Ramos (cell line): ENCODE measurements around the gene PHACTR4.
"Not testable (repeated sequence)": the region's sequence is repeated elsewhere in the genome, so short reads cannot be mapped to it uniquely, and the experiment has no call there.

Source experiments
- in situ Hi-C: fragments of 300-500 bp; cut with MboI; formaldehyde crosslinking; loops from one replicate; pipeline ENCODE4 v1.14.3; 2022; ENCODE audit warnings: low sequenced_read_pairs; ENCODE audit not compliant: unreplicated experiment

The PHACTR4 gene

DNA sequence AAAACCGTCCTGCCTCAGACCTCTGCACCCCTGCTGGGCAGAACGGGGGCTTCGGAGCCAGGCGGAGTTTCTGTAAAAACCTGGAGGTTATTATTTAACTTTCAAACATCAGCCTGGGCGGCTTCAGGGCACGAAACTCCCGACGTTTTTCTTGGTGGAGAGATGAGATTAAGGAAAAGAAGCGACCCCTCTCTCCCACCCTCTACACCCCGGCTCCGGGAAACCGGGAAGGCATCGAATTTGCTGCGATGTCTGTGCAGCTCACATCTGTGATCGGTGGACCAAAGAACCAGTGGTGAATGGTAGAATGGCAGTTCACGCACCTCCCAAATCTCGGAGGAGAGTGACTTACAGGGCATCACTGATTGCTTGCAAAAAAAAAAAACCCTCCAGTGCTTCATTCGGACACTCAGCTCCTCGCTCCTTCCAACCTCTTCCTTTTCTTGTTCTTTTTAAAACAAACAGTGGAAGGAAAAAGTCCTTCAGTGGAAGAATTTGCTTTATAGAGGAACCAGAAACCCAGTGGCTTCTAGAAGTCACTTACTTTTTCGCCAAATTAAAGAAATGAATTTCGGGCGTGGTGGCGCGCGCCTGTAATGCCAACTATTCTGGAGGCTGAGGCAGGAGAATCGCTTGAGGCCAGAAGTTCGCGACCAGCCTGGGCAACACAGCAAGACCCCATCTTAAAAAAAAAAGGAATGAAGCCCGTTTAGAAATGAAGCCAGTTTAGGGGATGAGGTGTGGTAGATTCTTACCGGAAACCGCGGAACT lies 884 bp downstream of the PHACTR4 start:
- in situ Hi-C loops: no loop called here

DNA sequence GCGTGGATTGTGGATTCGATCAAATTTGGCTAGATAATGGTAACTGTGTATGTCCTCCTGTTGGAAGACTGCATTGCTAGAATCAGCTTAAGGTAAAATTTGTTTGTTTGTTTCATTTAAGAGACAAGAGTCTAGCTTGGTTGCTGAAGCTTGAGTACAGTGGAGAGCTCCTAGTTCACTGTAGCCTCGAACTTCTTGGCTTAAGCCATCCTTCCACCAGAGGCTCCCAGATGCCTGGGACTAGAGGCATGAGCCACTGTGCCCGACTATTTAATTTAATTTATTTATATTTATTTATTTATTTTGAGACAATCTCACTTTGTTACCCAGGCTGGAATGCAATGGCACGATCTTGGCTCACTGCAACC lies 1.5 kb downstream of the PHACTR4 start:
- in situ Hi-C loops: no loop called here

DNA sequence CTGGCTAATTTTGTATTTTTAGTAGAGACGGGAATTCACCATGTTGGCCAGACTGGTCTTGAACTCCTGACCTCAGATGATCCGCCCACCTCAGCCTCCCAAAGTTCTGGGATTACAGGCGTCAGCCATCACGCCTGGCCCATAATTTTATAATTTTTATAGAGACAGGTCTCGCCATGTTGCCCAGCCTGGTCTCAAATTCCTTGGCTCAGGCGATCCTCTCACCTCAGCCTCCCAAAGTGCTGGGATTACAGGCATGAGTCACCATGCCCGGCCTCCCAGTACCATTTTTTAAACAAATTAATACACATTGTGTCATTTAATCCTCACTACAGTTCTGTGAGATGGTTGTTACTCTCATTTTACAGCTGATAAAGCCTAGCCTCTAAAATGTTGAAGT lies 3.9 kb downstream of the PHACTR4 start:
- in situ Hi-C loops: not testable (repeated sequence)

DNA sequence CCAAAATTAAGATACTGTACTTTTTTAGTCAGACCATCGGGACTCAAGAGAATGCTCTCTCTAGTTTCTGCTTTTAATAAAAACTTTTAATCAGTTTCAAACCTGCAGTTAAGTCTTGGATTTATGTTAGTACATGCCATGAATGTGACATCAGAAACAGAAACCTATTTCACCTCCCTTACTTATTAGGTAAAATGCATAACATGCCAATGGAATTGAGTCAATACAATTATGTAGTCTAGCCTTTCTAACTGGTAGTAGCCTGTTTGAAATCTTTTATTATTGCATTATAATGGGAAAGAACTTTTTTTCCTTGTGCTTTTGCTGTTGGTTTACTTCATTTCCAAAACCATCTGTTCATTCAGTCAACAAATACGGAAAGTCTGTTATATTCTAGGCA lies 4.8 kb downstream of the PHACTR4 start:
- in situ Hi-C loops: no loop called here

DNA sequence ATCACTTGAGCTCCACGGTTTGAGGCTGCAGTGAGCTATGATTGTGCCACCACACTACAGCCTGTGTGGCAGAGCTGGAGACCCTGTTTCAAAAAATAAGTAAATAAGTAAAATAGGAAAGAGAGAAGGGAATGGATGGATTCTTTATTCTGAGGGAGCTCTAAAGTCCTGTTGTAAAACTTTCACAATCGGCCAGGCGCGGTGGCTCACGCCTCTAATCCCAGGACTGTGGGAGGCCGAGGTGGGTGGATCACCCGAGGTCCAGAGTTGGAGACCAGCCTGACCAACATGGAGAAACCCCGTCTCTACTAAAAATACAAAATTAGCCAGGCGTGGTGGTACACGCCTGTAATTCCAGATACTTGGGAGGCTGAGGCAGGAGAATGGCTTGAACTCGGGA lies 6.1 kb downstream of the PHACTR4 start:
- in situ Hi-C loops: not testable (repeated sequence)

DNA sequence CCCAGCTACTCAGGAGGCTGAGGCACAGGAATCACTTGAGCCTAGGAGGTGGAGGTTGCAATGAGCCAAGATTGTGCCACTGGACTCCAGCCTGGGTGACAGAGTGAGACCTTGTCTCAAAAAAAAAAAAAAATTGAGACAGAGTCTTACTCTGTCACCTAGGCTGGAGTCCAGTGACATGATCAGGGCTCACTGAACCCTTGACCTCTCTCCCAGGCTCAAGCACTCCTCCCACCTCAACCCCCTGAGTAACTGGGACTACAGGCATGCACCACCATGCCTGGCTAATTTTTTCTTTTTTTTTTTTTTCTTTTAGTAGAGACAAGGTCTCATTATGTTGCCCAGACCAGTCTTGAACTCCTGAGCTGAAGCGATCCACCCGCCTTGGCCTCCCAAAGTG lies 6.7 kb downstream of the PHACTR4 start:
- in situ Hi-C loops: not testable (repeated sequence)

DNA sequence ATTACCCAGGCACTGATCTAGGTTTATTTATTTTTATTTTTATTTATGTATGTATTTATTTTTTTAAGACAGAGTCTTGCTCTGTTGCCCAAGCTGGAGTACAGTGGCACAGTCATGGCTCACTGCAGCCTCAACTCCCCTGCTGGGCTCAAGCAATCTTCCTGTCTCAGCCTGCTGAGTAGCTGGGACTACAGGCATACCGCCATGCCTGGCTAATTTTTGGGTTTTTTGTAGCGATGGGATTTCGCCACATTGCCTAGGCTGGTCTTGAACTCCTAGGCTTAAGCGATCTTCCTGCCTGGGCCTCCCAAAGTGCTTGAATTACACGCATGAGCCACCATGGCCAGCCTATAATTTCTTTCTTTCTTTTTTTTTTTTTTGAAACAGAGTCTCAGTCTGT lies 9.4 kb downstream of the PHACTR4 start:
- in situ Hi-C loops: no loop called here

DNA sequence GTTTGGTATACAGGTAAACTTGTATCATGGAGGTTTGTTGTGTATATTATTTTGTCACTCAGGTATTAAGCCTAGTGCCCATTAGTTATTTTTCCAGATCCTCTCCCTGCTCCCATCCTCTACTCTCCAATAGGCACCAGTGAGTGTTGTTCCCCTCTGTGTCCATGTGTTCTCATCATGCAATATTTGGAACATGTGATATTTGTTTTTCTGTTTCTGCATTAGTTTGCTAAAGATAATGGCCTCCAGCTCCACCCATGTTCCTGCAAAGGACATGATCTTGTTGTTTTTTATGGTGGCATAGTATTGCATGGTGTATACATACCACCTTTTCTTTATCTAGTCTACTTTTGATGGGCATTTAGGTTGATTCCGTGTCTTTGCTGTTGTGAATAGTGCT lies 10.9 kb downstream of the PHACTR4 start:
- in situ Hi-C loops: no loop called here

DNA sequence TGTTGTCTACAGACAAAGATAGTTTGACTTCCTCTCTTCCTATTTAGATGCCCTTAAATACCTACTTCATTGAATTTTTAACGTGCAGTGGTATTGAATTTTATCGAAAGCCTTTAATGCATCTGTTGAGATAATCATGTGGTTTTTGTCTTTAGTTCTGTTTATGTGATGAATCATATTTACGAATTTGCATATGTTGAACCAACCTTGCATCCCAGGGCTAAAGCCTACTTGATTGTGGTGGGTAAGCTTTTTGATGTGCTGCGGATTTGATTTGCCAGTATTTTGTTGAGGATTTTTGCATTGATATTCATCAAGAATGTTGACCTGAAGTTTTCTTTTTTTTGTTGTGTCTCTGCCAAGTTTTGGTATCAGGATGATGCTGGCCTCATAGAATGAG lies 14.2 kb downstream of the PHACTR4 start:
- in situ Hi-C loops: not testable (repeated sequence)

DNA sequence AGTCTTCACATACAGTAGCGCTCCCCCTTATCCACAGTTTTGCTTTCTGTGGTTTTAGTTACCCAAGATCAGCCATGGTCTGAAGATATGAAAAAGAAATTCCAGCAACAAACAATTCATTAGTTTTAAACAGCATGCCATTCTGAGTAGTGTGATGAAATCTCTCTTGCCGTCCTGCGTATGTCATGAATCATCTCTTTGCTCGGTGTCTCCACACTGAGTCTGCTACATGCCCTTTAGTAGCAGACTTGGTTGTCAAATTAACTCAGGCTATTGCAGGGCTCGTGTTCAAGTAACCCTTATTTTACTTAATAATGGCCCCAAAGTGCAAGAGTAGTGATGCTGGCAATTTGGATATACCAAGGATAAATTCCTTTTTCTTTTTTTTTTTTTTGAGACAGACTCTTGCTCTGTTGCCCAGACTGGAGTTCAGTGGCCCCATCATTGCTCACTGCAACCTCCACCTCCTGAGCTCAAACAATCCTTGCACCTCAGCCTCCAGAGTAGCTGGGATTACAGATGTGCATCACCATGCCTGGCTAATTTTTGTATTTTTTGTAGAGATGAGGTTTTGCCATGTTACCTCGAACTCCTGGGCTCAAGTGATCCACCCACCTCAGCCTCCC lies 22.6 kb downstream of the PHACTR4 start:
- in situ Hi-C loops: no loop called here

DNA sequence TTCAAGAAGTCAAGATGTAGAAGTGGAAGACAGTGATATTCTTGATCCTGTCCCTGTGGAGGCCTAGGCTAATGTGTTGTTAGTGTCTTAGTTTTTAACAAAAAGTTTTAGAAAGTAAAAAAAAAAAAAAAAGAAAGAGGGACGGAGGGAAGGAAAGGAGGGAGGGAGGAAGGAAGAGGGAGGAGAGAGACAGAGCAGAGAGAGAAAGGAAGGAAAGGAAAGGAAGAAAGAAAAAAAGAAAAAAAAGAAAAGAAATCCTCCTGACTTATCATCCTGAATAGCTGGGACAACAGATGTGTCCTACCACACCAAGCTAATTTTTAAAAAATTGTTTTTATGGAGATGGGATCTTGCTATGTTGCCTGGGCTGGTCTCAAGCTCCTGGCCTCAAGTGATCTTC lies 24.6 kb downstream of the PHACTR4 start:
- in situ Hi-C loops: no loop called here

DNA sequence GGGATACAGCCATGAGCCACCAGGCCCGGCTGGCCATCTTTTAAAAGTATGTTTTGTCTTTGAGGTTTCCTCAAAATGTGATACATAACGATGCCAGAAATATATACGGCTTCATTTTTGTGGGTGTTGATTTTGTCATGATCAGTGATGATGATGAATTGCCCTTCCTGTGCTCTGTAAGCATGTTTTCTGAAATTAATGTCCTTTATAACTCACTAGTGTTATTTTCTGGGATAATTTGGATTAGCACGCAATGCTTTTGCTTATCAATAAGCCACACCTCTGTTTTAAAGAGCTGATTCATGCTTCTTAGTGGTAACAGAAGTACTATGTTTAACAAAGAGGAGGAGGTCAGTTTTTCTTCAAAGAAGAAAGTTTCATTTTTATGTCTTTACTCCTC lies 25.6 kb downstream of the PHACTR4 start:
- in situ Hi-C loops: no loop called here

DNA sequence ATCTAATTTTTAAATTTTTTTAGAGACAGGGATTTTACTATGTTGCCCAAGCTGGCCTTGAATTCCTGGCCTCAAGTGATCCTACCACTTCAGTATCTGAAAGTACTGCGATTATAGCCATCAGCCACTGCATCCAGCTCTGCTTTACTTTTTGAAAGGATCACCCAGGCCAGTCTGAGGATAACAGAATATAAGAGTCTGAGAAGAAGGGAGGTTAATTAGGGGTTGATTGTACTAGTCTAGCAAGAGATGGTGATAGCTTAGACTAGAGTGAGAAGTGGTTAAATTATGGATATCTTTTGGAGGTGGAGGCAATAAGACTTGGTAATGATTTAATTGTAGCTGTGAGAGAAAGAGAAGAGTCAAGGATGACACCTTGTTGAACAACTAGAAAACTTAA lies 32.2 kb downstream of the PHACTR4 start:
- in situ Hi-C loops: no loop called here

DNA sequence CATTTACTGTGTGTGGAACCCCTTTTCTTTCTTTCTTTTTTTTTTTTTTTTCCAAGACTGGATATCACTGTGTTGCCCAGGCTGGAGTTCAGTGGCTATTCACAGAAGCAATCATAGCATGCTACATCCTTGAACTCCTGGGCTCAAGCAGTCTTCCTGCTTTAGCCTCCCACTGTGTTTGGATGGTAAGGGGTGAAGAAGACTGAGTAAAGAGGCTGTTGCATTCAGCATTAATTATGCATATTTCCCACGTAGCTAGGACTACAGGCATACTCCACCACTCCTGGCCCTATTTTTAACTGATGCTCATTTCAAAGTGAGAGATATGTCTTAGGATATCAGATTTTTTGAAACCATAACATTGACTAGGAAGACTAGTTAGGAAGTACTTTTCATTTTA lies 39.5 kb downstream of the PHACTR4 start:
- in situ Hi-C loops: no loop called here

DNA sequence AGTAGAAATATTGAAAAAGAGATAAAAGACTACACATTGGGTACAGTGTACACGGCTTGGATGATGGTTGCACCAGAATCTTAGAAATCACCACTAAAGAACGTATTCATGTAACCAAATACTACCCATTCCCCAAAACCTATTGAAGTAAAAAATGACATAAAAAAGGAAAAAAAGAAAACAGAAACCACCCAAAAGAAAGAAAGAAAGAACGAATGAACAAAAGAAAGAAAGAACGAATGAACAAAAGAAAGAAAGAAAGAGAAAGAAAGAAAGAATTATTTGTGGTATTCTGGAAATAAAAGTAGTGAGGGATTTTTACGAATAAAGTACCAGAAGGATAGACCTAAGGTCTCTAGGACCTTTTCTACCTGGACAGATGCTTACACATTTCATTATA lies 42.1 kb downstream of the PHACTR4 start:
- in situ Hi-C loops: no loop called here

DNA sequence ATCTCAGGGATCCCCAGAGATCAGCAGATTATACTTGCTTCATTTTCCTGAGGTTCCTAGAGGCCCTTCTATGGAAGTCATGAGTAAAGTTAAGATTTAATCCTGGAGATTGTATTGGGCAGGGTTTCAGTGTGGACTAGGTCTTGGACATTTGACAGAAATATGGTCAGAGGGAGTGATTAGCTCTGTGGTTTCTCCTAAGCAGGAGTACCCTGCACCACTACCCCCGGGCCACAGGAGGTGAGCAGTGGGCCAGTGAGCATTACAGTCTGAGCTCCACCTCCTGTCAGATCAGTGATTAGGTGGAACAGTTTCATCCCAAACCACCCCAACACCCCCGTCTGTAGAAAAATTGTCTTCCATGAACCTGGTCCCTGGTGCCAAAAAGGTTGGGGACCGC lies 43.2 kb downstream of the PHACTR4 start:
- in situ Hi-C loops: no loop called here

DNA sequence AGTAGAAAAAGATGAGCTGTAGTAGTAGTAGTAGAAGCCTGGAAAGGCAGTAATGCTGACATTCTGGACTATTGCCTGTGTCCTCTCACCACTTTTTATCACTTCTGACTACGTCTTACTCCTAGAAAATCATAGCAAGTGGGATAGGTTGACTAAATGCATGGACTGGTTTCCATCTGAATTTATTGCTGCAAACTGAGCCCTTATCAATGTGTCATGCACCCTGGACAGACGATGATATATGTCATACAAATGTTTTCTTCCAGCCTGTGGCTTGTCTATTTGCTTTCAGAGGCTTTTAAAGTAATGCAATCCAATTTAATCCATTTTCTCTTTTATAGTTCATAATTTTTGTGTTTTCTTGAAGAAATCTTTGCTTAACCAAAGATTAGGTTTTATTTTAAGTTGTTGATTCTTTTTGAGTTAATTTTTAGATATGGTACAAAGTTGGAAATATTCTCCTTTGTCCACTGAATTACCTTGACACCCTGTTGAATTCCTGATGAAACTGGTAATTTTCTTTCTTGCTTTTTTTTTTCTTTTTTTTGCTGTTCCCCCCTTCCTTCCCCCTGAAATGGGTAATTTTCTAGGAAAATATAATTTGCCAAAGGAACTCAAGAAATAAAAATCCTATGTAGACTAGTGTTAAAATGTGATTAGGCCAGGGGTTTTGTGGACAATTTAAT lies 47.1 kb downstream of the PHACTR4 start:
- in situ Hi-C loops: no loop called here

DNA sequence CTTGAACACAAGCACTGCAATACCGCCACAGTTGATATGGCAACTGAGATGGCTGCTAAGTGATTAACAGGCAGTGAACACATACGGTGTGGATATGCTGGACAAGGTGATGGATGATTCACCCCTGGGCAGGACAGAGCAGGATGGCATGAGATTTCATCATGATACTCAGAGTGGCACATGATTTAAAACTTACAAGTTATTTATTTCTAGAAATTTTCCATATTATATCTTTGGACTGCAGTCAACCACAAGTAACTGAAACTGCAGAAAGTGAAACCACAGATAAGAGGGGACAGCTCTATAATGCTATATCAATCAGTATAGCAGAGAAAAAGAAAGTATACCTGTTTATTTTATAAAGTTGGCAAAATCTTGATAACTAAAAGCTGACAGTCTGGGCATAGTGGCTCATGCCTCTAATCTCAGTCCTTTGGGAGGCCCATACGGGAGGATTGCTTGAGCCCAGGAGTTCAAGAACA lies 47.9 kb downstream of the PHACTR4 start:
- in situ Hi-C loops: no loop called here

DNA sequence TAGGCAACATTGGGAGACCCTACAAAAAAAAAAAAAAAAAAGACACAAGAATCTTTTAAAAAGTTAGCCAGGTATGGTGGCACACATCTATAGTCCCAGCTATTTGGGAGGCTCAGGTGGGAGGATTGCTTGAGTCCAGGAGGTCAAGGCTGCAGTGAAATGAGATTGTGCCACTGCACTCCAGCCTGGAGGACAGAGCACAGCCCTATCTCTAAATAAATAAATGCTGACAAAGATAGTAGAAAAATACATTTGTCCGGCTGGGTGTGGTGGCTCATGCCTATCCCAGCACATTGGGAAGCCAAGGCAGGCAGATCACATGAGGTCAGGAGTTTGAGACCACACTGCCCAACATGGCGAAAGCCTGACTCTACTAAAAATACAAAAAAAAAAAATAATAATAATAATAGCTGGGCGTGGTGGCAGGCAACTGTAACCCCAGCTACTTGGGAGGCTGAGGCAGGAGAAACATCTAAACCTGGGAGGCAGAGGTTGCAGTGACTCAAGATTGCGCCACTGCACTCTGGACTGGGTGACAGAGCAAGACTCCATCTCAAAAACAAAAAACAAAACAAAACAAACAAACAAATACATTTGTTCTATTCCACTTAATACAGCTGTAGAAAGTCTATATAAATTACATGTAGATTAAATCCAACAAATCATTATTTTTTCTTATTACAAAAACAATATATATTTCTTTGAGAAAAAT lies 48.5 kb downstream of the PHACTR4 start:
- in situ Hi-C loops: no loop called here

DNA sequence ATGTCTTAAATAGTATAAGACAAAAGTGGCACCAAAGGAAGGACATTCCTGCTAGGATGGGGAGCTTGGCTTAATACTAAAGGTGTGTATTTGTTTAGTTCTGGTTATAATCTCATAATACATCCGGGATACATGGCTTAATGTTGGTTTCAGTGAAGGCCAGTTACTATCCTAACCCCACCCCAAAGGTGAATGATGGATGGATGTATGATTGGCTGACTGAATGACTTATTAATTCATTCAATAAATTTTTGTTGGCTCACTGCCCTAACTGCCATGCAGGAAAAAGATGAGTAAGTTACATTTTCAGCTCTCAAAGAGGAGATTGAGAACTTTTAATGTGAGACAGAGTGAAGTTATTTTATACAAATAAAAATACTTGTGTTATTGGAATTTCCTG lies 52.2 kb downstream of the PHACTR4 start:
- in situ Hi-C loops: no loop called here

DNA sequence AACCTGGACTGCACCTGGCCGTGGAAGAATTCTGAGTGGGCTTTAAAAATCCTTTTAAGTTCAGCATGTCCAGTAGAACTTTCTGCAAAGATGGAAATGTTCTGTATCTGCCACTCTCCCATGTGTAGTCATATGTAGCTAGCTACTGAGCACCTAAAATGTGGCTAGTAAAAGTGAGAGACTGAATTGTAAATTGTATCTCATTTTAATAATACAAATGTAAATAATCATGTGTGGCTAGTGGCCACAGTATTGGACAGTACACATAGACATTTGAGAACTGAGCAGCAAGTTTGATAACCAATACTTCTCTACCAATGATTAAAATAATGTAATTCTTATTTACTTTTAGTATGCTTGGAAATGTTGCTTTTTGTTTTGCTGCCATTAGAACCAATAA lies 57.3 kb downstream of the PHACTR4 start:
- in situ Hi-C loops: no loop called here
